AG09319 (cell line): Measurements from ENCODE around the gene JSRP1.
"Not testable (repeated sequence)": the region's sequence is repeated elsewhere in the genome, so short reads cannot be mapped to it uniquely, and the experiment has no call there.

Experiments used
- DNase-seq: peaks from one replicate; pipeline ENCODE4 v3.0.0-alpha.2; 2010; ENCODE audit warnings: low read depth; ENCODE audit errors: extremely low read depth
- TF ChIP-seq, protein P1 (sequence below): IDR thresholded peaks from 2 replicates; pipeline ENCODE4 v1.5.1; 2011; ENCODE audit warnings: low read depth, mild to moderate bottlenecking, inconsistent platforms, low read length, moderate library complexity

JSRP1 gene

DNA sequence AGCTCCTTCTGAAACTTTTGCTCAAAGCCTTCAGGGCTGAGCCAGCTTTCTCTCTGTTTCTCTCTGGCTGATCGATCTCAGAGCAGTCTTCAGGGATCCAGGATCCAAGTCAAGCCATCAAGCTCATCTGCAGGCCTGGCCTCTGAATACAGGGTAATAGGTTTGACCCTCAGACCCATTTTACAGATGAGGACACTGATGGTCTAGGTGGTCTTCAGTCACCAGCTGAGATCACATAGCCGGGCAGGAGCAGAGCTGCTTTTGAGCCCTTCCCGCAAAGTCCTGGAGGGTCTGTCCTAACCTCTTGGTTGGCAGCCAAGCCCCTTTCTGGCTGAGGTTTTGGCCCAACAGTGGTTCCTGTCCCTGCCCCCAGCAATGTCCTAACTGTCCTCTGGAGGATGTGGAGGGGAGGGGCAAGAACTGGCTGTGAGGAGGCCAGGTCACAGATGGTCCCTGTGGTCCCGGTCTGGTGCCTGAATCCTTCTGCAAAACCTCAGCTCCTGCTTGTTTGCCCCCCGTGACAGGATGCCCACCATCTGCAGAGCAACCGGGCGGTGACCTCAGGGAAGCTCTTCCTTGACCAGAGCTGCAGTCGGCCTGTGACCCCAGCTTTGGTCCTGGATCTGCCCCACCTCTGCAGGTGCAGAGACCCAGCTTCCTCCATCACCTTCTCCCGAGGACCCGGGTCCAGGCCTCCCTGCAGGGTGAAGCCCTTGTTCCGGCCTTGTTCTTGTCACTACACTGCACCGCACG, 31.5 kb upstream of the JSRP1 start:
- TF ChIP-seq, protein P1, sequence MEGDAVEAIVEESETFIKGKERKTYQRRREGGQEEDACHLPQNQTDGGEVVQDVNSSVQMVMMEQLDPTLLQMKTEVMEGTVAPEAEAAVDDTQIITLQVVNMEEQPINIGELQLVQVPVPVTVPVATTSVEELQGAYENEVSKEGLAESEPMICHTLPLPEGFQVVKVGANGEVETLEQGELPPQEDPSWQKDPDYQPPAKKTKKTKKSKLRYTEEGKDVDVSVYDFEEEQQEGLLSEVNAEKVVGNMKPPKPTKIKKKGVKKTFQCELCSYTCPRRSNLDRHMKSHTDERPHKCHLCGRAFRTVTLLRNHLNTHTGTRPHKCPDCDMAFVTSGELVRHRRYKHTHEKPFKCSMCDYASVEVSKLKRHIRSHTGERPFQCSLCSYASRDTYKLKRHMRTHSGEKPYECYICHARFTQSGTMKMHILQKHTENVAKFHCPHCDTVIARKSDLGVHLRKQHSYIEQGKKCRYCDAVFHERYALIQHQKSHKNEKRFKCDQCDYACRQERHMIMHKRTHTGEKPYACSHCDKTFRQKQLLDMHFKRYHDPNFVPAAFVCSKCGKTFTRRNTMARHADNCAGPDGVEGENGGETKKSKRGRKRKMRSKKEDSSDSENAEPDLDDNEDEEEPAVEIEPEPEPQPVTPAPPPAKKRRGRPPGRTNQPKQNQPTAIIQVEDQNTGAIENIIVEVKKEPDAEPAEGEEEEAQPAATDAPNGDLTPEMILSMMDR = no peak
- no peak for DNase-seq

DNA sequence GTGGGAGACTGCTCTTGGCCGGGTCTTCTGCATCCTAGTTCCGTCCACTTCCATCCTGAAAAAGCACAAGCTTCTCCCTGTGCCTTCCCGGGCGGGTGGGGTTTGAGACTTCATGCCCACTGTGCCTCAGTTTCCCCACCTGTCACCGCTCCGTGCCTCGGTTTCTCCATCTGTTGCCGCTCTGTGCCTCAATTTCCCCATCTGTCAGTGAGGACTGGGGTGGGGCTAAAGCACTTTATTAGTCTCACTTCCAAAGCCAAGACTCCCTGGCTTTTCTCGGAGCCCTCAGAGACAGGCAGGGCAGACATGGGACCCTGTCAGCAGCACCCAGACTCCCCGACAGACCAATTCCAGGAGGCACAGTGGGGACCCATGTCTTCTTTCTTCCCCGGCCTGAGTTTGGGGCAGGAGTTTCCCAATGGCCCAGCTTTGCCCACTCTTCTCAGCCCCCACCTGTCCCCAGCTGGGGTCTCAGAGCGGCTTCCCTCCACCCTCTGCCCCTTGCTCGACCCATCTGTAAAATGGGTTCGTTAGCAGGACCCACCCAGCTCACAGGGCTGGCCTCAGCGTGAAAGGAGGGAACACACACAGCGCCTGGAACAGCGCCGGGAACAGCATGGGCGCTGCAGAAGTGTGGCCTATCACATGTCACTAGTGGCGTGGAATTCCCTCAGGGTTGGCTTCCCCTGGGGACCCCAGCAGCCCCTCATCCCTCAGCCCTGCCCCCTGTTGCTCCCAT, 30.4 kb upstream of the JSRP1 start:
- TF ChIP-seq, protein P1 = no peak
- DNase-seq = no peak

DNA sequence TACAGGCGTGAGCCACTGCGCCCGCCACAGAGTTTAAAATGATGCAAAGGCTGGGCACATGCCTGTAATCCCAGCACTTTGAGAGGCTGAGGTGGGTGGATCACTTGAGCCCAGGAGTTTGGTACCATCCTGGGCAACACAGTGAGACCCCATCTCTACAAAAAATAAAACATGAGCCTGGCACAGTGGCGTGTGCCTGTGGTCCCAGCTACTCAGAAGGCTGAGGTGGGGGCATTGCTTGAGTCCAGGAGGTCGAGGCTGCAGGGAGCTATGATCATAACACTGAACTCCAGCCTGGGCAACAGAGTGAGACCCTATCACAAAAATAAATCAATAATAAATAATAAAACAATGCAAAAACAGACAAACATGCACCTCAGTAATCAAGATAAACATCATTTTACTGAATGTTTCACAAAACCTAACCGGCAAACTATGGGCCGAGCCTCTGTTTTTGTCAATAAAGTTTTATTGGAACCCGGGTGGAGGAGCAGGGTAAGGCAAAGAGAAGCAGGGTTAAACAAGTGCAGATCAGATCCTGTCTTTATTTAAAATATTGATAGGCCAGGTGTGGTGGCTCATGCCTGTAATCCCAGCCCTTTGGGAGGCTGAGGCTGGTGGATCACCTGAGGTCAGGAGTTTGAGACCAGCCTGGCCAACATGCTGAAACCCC, 27.8 kb upstream of the JSRP1 start:
- TF ChIP-seq, protein P1 = no peak
- no peak for DNase-seq

DNA sequence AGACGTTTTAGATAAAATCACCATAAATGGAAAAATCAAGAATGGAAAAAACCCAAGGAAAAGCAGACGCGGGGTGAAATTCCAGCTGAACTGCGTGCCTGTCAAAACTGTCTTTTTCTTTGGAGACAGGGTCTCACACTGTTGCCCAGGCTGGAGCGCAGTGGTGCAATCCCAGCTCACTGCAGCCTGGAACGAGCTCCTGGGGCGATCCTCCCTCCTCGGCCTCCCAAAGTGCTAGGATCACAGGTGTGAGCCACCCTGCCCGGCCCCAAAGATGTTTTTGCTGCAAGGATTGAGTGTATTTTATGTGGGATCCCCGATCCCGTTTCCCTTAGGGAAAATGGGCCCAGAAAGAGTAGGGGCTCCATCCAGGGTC, 26.6 kb upstream of the JSRP1 start:
- no peak for DNase-seq
- TF ChIP-seq, protein P1 = no peak

DNA sequence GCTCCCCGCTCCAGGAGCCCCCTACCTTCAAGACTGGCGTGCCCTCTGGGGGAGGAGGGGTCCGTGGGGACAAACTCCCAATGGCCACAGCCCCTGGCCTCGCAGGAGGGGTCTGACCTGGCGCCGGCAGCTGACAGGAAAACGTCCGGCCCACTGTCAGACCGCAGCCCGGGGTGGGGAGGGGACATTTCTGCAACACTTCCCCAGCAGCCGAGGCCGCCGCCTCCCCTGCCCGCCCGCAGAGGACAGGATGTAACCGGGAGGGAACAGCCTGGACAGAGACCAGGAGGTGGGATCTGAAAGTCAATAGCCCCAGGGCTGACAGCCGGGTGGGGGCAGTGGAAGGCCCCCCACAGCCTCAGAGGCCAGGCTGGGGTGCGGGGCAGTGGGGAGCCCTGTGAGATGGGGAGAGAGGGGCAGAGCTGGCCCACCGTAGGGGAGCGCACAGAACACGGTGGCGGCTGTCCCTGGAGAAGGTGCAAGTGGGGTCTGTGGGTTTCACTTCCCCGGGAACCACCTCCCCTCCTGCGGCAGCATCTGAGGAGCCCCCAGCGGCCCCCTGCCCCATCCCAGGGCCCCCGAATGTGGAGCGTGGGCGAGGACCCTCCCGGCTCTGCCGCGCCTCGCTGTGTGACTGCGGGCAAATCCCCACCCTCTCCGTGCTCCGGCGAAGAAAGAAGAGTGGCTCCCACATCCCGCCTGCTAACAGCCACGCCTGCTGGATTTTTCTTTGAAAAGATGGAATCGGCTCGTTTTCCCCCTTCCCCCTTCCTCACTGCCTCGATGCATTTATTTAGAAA, 26.0 kb upstream of the JSRP1 start, which contains the start of gene PEAK3:
TSS of gene PEAK3 (minus strand) at position 114 of the 800 bp plus-strand sequence. CDS start 1,244 bp downstream, outside the sequence.
- no peak for DNase-seq
- TF ChIP-seq, protein P1 = no peak

DNA sequence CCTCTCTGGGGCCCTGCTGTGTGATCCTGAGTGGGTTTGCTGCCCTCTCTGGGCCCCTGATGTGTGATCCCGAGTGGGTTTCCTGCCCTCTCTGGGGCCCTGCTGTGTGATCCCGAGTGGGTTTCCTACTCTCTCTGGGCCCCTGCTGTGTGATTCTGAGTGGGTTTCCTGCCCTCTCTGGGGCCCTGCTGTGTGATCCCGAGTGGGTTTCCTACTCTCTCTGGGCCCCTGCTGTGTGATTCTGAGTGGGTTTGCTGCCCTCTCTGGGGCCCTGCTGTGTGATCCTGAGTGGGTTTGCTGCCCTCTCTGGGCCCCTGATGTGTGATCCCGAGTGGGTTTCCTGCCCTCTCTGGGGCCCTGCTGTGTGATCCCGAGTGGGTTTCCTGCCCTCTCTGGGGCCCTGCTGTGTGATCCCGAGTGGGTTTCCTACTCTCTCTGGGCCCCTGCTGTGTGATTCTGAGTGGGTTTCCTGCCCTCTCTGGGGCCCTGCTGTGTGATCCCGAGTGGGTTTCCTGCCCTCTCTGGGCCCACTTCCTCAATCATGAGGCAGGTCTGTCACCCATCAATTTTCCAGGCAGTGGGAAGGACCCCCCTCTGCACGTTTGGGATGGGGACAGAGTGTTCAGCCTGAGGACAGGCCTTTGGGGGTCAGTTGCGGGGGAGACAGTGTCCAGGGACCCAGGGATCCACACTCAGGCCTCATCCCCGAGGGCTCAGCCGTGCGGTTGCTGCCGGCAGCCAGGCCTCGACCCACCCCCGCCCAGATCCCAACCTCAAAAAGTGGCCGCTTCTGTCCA, 25.2 kb upstream of the JSRP1 start:
- not testable (repeated sequence) for DNase-seq
